Measurements from ENCODE around the gene SLX9.

DNA sequence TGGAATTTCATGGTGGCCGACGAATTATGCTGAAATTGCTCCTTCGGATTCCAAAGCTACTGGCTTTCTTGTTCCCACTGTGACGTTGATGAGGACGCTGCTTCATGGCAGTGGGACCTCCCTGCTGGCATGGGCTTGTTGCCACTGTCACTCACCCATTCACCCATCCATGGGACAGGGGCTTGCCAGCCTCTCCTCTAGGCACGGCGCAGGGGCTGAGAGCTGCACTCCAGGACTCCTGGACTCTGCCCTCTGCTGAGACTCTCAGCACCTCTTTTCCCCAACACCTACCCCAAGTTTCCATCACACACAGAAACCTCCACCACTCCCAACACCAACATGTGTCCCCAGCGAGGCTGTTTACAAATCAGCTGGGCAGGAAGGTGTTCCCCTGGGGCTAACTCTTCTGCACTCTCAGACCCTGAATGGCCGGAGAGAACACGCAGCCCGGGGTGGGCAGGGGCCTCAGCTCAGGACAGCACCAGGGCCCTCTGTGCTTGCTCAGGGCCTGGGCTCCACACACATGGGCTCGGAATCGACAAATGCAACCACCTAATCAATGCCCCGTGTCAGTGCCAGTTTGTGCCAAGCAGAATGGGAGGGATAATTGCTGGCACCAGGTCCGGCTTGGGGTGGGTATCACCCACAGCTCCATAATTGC is 22.3 kb upstream of the SLX9 start:
- TF ChIP-seq, protein P1, sequence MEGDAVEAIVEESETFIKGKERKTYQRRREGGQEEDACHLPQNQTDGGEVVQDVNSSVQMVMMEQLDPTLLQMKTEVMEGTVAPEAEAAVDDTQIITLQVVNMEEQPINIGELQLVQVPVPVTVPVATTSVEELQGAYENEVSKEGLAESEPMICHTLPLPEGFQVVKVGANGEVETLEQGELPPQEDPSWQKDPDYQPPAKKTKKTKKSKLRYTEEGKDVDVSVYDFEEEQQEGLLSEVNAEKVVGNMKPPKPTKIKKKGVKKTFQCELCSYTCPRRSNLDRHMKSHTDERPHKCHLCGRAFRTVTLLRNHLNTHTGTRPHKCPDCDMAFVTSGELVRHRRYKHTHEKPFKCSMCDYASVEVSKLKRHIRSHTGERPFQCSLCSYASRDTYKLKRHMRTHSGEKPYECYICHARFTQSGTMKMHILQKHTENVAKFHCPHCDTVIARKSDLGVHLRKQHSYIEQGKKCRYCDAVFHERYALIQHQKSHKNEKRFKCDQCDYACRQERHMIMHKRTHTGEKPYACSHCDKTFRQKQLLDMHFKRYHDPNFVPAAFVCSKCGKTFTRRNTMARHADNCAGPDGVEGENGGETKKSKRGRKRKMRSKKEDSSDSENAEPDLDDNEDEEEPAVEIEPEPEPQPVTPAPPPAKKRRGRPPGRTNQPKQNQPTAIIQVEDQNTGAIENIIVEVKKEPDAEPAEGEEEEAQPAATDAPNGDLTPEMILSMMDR (IDR thresholded peaks at IDR 0.05): no peak
- TF ChIP-seq, protein P2, sequence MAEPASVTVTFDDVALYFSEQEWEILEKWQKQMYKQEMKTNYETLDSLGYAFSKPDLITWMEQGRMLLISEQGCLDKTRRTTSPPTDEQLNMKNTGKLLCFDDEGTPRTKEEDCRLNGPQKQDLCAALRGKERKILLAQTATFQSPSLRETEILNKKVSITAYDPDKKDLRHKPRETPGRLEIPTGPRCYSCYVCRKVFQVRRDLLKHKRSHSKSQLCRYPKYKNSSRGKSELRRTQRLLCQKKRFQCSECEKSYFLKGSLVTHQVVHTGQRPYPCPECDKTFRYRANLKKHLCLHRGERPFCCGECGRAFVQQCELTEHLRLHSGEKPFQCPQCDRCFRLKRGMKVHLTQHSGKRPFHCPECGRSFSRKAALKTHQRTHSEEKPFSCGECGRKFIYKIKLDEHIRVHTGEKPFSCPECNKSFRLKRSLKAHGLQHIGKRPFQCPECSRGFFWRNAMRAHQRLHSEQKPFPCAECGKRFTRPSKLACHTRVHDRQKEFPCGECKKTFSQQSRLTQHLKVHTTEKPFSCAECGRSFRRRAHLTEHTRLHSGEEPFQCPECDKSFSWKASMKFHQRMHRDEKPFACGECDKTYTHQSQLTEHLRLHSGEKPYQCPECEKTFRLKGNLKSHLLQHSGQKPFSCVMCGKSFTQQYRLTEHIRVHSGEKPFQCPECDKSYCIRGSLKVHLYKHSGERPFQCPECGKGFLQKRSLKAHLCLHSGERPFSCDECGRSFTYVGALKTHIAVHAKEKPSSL (CRISPR knock-in tag; conservative IDR thresholded peaks at IDR 0.05): no peak
- TF ChIP-seq ZNF263 (CRISPR knock-in tag; IDR thresholded peaks at IDR 0.05; ENCODE audit: low read depth) (no peak), ZNF121 (CRISPR knock-in tag; IDR thresholded peaks at IDR 0.05) (no peak), NR3C1 (CRISPR knock-in tag; conservative IDR thresholded peaks at IDR 0.05; ENCODE audit: low read depth) (no peak)
- TF ChIP-seq, protein P3, sequence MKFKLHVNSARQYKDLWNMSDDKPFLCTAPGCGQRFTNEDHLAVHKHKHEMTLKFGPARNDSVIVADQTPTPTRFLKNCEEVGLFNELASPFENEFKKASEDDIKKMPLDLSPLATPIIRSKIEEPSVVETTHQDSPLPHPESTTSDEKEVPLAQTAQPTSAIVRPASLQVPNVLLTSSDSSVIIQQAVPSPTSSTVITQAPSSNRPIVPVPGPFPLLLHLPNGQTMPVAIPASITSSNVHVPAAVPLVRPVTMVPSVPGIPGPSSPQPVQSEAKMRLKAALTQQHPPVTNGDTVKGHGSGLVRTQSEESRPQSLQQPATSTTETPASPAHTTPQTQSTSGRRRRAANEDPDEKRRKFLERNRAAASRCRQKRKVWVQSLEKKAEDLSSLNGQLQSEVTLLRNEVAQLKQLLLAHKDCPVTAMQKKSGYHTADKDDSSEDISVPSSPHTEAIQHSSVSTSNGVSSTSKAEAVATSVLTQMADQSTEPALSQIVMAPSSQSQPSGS (CRISPR knock-in tag; IDR thresholded peaks at IDR 0.05; ENCODE audit: borderline replicate concordance, low read depth): no peak
